Stimulated activated CD4-positive, alpha-beta T cell treated with anti-CD3 and anti-CD28 coated beads, TNF-alpha, amount 100 ng/mL, for 48 hours (primary cell): ENCODE measurements around the gene KLHL14.

Experiments used
- DNase-seq, 3 donors: peaks; one replicate each; pipeline ENCODE4 v3.0.0-alpha.2; 2020; ENCODE audit warnings: low read depth in 3 of 3

Gene KLHL14

DNA sequence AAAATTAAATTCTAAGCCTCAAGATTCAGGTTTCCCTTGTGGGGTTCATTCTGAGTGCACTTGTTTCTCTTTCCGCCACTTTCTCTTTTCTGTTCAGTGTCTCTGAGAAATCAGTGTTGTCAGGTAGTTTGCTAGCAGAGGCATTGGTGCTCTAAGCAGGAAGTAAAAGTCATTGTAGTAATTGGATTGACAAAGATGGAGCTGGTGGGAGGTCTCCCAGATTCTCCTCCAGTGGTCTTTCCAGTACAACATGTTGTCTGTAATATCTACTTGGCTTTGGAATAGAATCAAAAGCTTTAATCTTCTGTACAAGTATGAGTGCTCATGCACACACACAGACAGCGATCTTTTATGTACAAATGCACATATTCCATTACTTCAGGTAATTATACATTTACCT, 135.6 kb downstream of the KLHL14 start:
- DNase-seq = no peak

- no peak for DNase-seq
Observed at GRCh38 chr18:32634876-32635431, 137.9 kb downstream of the KLHL14 start.

GRCh38 chr18:32629981-32630700, 142.7 kb downstream of the KLHL14 start:
- no peak for DNase-seq

- DNase-seq = no peak
Observed at GRCh38 chr18:32629292-32629691, 143.5 kb downstream of the KLHL14 start.

DNA sequence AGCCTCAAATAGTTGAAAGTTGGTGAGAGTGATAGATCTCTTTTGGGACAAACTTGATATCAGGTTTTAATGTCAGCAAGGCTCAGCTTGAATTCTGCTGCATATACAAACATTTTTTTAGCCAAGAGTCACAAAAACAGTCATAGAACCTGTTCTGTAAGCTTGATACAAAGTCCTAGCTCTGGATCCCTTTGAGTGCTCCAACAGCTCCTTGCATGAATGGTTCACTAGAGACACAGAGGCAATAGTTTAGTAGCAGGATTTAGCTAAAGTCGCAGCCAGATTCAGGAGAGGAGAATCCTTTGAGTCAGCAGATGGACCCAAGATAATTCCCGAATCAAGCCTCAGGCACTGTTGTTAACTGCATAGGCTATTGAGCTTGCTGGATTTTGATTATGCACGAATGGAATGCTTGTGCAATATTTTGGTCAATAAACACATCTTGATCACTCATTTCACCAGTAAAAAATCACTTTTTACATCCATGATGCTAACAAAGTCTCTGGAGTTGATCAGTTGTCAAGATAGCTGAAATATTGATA, 148.6 kb downstream of the KLHL14 start:
- DNase-seq = no peak

- no peak for DNase-seq
Observed at GRCh38 chr18:32623563-32623962, 149.3 kb downstream of the KLHL14 start.
